Stimulated activated effector memory CD8-positive, alpha-beta T cell treated with anti-CD3 and anti-CD28 coated beads, Interleukin-12 subunit alpha, Interleukin-12 subunit beta, amount 100 ng/mL, for 72 hours (primary cell): ENCODE measurements around the gene ACVR1.
"Not testable (repeated sequence)": the region's sequence is repeated elsewhere in the genome, so short reads cannot be mapped to it uniquely, and the experiment has no call there.

Source experiments
- ATAC-seq: fragments of 150-1000 bp; cut with Tn5 transposase; 2 replicates; pipeline ENCODE4 v1.10.0; 2021
- DNase-seq, 2 donors: peaks; one replicate each; pipeline ENCODE4 v3.0.0; 2021 to 2022; ENCODE audit warnings: low spot score in 2 of 2
- H3K27ac Mint-ChIP-seq: one replicate; pipeline ENCODE4 v1.8.0; 2022; ENCODE audit warnings: mild to moderate bottlenecking, mixed read lengths
- H3K36me3 Mint-ChIP-seq: one replicate; pipeline ENCODE4 v1.8.0; 2022; ENCODE audit warnings: mild to moderate bottlenecking, mixed read lengths
- H3K4me1 Mint-ChIP-seq: one replicate; pipeline ENCODE4 v1.8.0; 2022; ENCODE audit warnings: mixed read lengths
- H3K4me3 Mint-ChIP-seq: one replicate; pipeline ENCODE4 v1.8.0; 2022; ENCODE audit warnings: mild to moderate bottlenecking, mixed read lengths
- H3K9me3 Mint-ChIP-seq: one replicate; pipeline ENCODE4 v1.8.0; 2022; ENCODE audit warnings: mixed read lengths

The ACVR1 gene

DNA sequence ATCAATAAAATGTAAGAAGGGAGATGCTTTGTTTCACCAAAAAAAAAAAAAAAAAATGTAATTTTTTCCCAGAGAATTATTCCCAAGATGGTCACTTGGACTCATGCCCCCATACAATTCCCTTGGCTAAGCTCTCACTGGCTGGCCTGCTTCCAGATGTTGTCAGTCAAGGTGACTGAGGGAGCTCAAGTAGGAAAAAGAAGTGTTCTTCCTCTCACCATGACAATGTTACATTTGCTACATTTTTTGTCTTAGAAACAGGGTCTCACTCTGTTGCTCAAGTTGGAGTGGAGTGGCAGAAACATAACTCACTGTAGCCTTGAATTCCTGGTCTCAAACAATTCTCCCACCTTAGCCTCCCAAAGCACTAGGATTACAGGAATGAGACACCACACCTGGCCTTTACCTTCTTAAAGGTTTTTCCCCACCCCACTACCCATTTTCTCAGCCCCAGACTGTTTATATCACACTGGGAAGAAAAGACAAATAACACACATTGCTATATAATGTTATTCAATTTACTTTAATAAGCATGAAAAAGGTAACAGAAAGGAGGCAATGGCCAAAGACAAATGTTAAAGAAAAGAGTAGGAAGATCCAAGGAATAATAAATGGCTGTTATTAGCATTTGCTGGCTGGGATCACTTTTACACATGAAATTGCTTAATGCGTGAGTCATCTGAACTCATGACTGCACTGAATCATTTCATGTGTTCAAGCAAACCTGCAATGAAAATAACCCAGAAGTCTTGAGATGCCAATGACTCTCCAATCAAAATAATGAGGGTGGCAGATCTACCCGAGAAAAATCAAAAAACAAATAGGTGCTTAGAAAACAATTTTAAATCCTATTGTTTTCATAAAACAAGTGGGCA is 45.2 kb downstream of the ACVR1 start:
- no peaks in the 10 kb centered on the region for H3K9me3 Mint-ChIP-seq

DNA sequence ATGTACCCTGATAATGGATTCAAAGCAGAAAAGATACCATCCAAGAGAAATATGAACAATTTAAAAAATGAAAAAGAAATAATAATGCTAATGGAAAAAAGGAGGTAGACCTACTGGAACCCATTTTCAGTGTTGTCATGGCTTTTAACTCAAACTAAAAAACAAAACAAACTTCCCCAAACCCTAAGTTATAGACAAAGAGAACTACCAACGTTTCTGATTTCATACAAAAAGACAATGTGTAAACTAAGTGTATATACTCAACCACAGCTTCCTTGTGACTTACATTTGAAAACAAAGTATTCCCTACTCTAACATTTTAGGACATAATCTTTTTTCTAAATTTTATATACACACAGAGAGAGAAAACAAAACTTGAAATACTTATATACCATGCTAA is 45.9 kb downstream of the ACVR1 start:
- H3K9me3 Mint-ChIP-seq, result no peaks in the 10 kb centered on the region
- no peak overlapping the region for H3K27ac Mint-ChIP-seq
- H3K4me1 Mint-ChIP-seq, result peaks cover 16% of the 10 kb centered on the region
- no peak overlapping the region for H3K4me3 Mint-ChIP-seq
- peaks cover 7% of the 10 kb centered on the region for H3K36me3 Mint-ChIP-seq
- DNase-seq, result no peak
- no peak for ATAC-seq

More for the DNA sequence above, 45.2 kb downstream of the ACVR1 start:
- DNase-seq (no peak), ATAC-seq (no peak)
- Mint-ChIP-seq H3K36me3 (peaks cover 7% of the 10 kb centered on the region), H3K27ac (no peak overlapping the region), H3K4me3 (no peak overlapping the region), H3K4me1 (peaks cover 11% of the 10 kb centered on the region)

DNA sequence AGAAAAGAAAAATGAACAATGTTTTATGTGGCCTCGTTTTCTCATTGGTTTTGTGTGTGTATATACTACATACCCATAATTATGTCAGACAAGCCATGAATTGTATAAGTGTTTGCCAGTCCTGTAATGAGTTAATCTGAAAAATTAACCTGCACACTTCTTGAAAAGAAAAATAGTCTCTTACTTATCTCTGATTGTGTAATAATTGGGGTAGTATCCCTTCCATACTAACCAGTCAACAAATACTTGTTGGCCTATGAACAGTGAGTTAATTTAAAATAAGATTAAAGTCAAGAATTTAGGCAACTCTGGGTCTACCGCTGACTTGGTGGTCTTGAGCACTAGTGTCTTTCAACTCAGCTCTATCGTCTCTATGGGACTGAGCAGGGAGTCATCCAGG is 48.8 kb downstream of the ACVR1 start:
- no peaks in the 10 kb centered on the region for H3K9me3 Mint-ChIP-seq
- H3K27ac Mint-ChIP-seq, result no peak overlapping the region
- H3K4me1 Mint-ChIP-seq, result peaks cover 24% of the 10 kb centered on the region
- no peak overlapping the region for H3K4me3 Mint-ChIP-seq
- DNase-seq, result no peak
- ATAC-seq, result no peak
- H3K36me3 Mint-ChIP-seq, result peaks cover 7% of the 10 kb centered on the region

DNA sequence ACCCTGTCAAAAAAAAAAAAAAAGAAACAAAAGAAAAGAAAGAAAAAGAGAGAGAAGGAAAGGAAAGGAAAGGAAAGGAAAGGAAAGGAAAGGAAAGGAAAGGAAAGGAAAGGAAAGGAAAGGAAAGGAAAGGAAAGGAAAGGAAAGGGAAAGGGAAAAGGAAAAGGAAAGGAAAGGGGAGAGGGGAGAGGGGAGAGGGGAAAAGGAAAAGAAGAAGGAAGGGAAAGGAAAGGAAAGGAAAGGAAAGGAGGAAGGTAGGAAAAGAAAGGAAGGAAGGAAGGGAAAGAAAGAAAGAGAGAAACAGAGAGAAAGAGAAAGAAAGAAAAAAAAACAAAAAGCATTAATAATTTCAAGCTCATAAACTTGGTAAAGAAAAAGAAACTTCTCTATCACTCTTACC is 49.5 kb downstream of the ACVR1 start:
- not testable (repeated sequence) for ATAC-seq

DNA sequence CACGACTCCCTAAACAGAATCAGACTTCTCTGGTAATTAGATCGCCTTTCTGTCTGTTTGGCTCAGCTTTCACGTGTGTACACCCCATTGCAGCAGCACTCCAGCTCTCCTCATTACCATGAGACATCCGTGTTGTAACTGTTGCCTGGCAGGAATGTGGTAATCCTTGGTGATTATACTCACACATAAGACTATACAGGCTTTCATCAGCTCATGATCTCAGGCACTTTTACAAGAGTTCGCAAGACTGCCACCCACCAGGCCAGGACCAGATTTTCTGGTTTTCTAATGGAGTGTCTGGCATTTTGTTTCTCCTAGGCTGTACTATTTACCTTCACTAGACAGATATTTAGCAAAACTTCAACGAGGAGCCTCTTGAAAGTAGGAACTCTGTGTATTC is 50.2 kb downstream of the ACVR1 start:
- H3K36me3 Mint-ChIP-seq, result peaks cover 7% of the 10 kb centered on the region
- peaks cover 13% of the 10 kb centered on the region for H3K4me1 Mint-ChIP-seq
- ATAC-seq (no peak), DNase-seq (no peak)
- H3K4me3 Mint-ChIP-seq, result no peak overlapping the region
- no peak overlapping the region for H3K27ac Mint-ChIP-seq
- no peaks in the 10 kb centered on the region for H3K9me3 Mint-ChIP-seq

More for the DNA sequence above, 49.5 kb downstream of the ACVR1 start:
- H3K9me3 Mint-ChIP-seq, H3K4me3 Mint-ChIP-seq, H3K27ac Mint-ChIP-seq, DNase-seq, H3K36me3 Mint-ChIP-seq: not testable (repeated sequence)
- H3K4me1 Mint-ChIP-seq, result peaks cover 19% of the 10 kb centered on the region

DNA sequence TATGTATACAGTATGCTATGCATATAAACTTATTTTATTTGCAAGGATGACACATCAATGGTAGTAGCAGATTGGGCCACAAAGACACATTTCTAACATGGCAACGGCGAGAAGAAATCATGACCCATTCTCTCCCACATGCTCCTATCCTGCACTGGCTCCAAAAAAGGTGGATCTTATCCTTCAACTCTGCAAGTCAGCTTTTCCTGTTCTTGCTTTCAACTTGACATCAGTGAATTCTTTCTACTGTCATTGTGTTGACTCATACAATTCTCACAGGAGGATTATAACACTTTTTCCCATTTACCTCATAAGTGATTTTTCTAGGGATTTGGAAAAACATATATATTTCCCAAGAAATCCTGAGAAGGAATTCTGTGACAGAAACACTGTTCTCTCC is 53.1 kb downstream of the ACVR1 start:
- peaks cover 15% of the 10 kb centered on the region for H3K36me3 Mint-ChIP-seq
- H3K27ac Mint-ChIP-seq, result no peak overlapping the region
- ATAC-seq, result no peak
- no peak overlapping the region for H3K4me3 Mint-ChIP-seq
- H3K9me3 Mint-ChIP-seq, result no peaks in the 10 kb centered on the region
- H3K4me1 Mint-ChIP-seq, result peaks cover 13% of the 10 kb centered on the region
- DNase-seq, result no peak

DNA sequence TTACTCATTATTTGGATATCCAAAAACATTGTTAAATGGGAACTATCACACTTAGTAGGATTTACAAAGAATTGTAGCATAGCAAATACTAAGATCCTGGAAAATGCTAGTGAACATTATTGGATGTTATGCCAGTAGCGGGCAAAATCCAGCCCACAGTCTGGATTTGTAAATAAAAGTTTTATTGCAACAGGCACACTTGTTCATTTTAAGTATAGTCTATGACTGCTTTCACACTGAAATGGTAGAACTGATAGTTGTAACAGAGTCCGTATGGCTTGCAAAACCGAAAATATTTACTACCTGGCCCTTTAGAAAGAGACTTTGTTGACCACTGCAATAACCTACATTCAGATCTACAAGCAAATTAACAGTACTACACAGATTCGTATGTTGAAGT is 53.6 kb downstream of the ACVR1 start:
- peaks cover 20% of the 10 kb centered on the region for H3K36me3 Mint-ChIP-seq
- no peak overlapping the region for H3K4me3 Mint-ChIP-seq
- no peaks in the 10 kb centered on the region for H3K9me3 Mint-ChIP-seq
- ATAC-seq, result no peak
- H3K27ac Mint-ChIP-seq, result no peak overlapping the region
- DNase-seq, result no peak
- H3K4me1 Mint-ChIP-seq, result peaks cover 13% of the 10 kb centered on the region

DNA sequence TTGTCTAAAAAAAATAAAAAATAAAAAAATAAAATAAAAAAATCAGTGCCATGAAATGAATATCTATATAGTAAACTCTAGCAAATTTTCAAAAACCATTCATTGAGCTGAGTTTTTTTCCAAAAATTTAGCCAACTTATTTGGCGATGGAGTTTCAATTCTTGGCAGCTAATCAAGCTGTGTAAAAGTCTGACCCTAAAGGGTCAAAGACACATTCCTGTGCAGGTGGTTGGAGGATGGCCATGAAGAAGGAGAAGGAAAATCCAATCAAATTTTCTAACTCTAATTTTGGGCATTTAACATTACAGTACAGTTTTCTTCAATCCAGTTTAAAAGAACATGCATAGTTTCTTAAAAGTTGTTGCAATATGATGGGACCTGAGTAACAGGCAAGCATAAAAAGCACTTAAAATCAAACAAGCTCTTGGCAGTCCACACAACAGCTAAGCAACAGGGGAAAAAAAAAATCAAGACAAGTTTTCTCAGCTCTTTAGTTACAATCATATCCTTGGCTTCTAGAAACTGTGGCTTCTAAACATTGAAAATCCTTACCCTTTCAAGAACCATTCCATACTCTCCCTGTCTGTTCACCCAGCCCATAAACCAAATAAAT is 54.5 kb downstream of the ACVR1 start:
- H3K4me1 Mint-ChIP-seq, result peaks cover 13% of the 10 kb centered on the region
- H3K27ac Mint-ChIP-seq, result no peak overlapping the region
- ATAC-seq, result no peak
- H3K36me3 Mint-ChIP-seq, result peaks cover 27% of the 10 kb centered on the region
- no peak for DNase-seq
- H3K4me3 Mint-ChIP-seq, result no peak overlapping the region
- H3K9me3 Mint-ChIP-seq, result no peaks in the 10 kb centered on the region

DNA sequence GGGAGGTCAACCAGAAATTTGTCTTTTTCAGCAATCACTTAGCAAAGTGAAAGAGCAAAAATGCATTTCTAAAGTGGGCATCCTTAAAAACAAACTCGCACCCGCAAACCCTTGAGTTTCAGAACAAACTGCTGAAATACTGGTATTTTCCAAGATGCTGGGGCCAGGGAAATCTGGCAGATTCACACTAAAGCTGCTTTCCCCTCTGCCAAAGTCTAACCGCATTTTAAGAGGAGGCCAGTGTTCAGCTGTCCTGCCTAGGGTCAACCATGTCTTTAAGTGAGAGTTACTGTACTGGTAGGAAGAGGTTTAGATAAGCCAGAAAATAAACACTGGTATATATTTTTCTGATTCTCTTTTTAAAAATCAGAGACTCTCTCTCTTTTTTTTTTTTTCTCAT is 55.9 kb downstream of the ACVR1 start:
- no peak for DNase-seq
- Mint-ChIP-seq H3K27ac (no peak overlapping the region), H3K4me3 (no peak overlapping the region), H3K36me3 (peaks cover 31% of the 10 kb centered on the region), H3K4me1 (peaks cover 6% of the 10 kb centered on the region), H3K9me3 (no peaks in the 10 kb centered on the region)
- no peak for ATAC-seq

DNA sequence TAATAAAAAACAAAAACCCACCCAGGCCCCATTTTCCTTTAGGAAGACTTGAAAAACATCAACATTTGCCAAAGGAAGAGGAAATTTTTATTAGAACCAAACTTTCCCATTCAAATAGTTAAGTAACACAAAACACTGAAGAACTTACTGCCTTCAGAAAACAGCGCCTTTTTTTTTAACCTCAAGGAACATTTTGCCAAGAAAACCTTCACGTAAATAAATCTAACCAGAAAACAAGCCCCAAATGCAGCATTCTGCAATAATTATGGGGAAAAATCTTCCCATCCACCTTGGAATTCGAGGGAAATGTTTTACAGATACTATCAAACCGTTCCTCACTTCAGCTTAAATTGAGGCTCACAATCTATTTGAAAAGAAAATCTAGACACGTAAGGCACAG is 56.4 kb downstream of the ACVR1 start:
- no peak for ATAC-seq
- Mint-ChIP-seq H3K4me1 (peaks cover 2% of the 10 kb centered on the region), H3K4me3 (no peak overlapping the region), H3K36me3 (peaks cover 33% of the 10 kb centered on the region), H3K9me3 (no peaks in the 10 kb centered on the region), H3K27ac (no peak overlapping the region)
- DNase-seq, result no peak

DNA sequence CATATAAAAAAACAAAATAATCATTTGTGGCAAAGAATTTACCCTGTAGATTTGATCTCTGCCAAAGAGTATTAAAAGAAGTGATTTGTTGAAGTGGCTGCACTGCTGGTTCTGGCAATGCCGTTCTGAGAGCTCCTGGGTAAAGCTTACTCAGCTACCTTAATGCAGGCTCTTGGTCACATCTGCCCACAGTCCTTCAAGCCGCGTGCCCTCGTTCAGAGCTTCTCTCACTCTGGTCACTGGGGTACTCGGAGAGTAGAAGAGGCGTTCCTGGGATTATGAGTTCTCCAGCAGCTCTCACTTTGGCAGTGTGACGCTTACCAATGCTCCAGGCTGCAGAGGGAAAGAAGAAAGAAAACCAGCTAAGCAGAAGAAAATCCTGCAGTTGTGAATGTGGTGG is 57.9 kb downstream of the ACVR1 start:
- peaks cover 36% of the 10 kb centered on the region for H3K36me3 Mint-ChIP-seq
- DNase-seq (no peak), ATAC-seq (no peak)
- no peak overlapping the region for H3K27ac Mint-ChIP-seq
- no peaks in the 10 kb centered on the region for H3K4me1 Mint-ChIP-seq
- no peak overlapping the region for H3K4me3 Mint-ChIP-seq
- H3K9me3 Mint-ChIP-seq, result no peaks in the 10 kb centered on the region

DNA sequence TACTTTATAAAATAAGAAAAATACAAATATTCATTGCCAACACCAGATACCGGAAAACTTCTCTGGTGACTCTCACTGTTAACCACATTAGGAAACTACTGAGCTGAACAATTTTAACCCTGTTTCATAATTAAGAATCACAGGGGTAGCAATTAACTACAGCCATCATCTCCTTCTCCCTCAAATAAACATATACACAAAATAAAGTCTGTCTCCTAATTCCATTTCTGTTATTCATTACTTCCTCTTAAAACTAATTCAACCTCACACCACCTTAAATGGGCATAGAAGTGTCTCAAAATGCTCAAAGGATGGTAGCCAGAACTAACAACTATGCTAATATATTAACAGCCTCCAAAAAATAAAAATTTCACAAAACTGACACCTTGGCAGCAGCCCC is 60.7 kb downstream of the ACVR1 start:
- Mint-ChIP-seq H3K27ac (no peak overlapping the region), H3K4me1 (peaks cover 6% of the 10 kb centered on the region), H3K36me3 (peaks cover 36% of the 10 kb centered on the region), H3K4me3 (no peak overlapping the region), H3K9me3 (no peaks in the 10 kb centered on the region)
- ATAC-seq, result no peak
- no peak for DNase-seq

DNA sequence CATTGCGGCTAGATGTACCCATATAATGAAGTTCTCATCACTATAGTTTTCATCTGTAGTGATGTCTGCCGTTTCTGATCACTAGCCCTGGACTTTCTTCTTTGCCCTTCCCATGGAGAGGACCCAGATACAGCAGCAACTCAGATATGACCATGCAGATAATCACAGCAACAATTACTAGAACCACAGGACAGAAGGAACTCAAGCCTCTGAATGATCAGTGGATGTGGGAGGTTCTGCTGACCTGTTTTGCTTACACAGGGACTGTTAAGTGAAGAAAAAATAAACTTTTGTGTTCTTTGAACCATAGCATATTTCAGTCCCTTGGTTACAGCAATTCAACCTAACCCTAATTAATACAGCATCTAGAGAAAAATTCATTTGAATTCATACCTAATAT is 62.7 kb downstream of the ACVR1 start:
- H3K4me1 Mint-ChIP-seq, result peaks cover 6% of the 10 kb centered on the region
- no peaks in the 10 kb centered on the region for H3K9me3 Mint-ChIP-seq
- ATAC-seq, result no peak
- DNase-seq, result no peak
- peaks cover 32% of the 10 kb centered on the region for H3K36me3 Mint-ChIP-seq
- no peak overlapping the region for H3K4me3 Mint-ChIP-seq
- no peak overlapping the region for H3K27ac Mint-ChIP-seq

DNA sequence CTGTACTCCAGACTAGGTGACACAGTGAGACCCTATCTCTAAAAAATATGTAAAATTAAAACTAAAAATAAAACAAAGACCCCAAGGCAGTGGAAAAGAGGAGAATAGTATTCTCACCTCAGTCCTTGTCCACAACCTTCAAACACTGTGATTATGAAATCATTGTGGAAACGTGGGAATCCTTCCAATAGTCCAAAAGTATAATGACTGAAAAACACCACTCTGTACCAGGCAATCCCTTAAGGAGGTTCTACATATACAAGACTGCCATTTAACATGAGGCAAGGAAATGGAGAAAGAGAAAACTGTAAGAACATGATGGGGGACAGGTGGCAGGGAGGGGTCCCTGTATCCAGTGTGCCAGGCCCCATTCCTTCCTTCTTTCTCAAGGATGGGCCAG is 66.1 kb downstream of the ACVR1 start:
- H3K36me3 Mint-ChIP-seq, result peaks cover 5% of the 10 kb centered on the region
- ATAC-seq, result no peak
- no peaks in the 10 kb centered on the region for H3K9me3 Mint-ChIP-seq
- H3K4me3 Mint-ChIP-seq, result no peak overlapping the region
- DNase-seq, result no peak
- no peak overlapping the region for H3K27ac Mint-ChIP-seq
- peaks cover 13% of the 10 kb centered on the region for H3K4me1 Mint-ChIP-seq

DNA sequence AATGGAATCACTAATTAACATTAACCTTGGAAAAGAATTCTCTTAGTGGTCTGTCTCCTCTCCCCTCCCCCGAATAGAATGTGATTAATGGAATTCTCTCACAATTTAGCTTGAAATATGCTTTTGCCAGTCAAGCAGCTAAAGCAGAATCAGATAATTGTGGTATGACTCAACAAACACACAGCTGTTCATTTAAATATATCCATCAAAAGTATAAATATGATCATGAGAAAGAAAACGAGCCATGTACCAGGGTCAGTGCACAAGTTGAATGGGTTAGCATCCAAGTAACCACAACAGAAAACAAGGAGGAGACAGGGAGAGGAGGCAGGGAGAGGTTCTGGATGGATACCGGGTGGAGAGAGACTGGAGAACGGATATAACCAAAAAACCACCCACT is 66.9 kb downstream of the ACVR1 start:
- Mint-ChIP-seq H3K27ac (no peak overlapping the region), H3K4me3 (no peak overlapping the region), H3K36me3 (no peaks in the 10 kb centered on the region), H3K9me3 (no peaks in the 10 kb centered on the region), H3K4me1 (peaks cover 13% of the 10 kb centered on the region)
- ATAC-seq, result no peak
- no peak for DNase-seq

DNA sequence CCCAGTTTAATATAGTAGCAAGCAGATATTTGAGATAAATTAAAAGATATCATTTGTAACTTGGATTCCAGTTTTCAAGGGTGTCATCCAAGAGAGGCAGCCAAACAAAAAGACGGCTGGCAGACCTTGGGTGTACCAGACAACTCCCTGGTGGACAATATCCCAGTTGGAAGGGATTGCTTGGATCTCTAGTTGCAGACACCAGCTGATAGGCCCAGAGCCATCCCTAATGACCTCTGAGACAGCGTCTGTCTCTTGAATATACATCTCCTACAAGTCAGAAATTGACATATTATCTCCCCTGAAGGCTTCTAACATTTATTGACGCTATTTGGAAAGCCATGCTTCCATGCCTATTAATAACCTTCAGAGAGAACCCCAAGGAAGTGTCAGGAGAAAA is 67.7 kb downstream of the ACVR1 start:
- no peak overlapping the region for H3K27ac Mint-ChIP-seq
- H3K9me3 Mint-ChIP-seq, result no peaks in the 10 kb centered on the region
- peaks cover 13% of the 10 kb centered on the region for H3K4me1 Mint-ChIP-seq
- no peak for DNase-seq
- H3K36me3 Mint-ChIP-seq, result peaks cover 2% of the 10 kb centered on the region
- H3K4me3 Mint-ChIP-seq, result no peak overlapping the region
- ATAC-seq, result no peak
